D721Med (cell line): Measurements from ENCODE around the gene KCNN3.

Source experiments
- DNase-seq: peaks from one replicate; pipeline ENCODE4 v3.0.0; 2011; ENCODE audit warnings: low spot score; ENCODE audit not compliant: insufficient read length
- FAIRE-seq: peaks from 2 replicates; lab custom pipeline; 2011; peaks lifted over from hg19 to GRCh38; lab: Jason Lieb, UNC
- TF ChIP-seq, protein P1 (sequence below): IDR thresholded peaks from 2 replicates; pipeline ENCODE4 v1.5.1; 2012; ENCODE audit warnings: mild to moderate bottlenecking, control low read depth; ENCODE audit not compliant: insufficient read depth; ENCODE audit errors: missing control alignments

The KCNN3 gene

DNA sequence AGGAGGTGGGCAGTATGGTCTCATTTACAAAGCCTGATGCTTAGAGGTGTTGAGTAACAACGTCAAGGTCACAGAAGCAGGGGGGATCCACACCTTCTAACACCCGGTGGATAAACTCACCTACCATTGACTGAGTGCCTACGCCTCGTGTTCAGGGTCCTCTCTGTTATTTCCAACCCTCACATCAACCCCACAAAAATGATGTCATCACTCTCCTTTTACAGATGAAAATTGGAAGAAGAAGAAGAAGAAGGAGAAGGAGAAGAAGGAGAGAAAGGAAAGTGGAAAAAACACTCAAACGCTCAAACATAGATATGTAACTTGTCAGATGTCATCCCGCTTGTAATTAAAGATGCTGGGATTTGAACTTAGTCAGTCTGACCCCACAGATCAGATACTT, 653 bp upstream of the KCNN3 start:
- no peak for FAIRE-seq
- TF ChIP-seq, protein P1, sequence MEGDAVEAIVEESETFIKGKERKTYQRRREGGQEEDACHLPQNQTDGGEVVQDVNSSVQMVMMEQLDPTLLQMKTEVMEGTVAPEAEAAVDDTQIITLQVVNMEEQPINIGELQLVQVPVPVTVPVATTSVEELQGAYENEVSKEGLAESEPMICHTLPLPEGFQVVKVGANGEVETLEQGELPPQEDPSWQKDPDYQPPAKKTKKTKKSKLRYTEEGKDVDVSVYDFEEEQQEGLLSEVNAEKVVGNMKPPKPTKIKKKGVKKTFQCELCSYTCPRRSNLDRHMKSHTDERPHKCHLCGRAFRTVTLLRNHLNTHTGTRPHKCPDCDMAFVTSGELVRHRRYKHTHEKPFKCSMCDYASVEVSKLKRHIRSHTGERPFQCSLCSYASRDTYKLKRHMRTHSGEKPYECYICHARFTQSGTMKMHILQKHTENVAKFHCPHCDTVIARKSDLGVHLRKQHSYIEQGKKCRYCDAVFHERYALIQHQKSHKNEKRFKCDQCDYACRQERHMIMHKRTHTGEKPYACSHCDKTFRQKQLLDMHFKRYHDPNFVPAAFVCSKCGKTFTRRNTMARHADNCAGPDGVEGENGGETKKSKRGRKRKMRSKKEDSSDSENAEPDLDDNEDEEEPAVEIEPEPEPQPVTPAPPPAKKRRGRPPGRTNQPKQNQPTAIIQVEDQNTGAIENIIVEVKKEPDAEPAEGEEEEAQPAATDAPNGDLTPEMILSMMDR: no peak
- DNase-seq: no peak

DNA sequence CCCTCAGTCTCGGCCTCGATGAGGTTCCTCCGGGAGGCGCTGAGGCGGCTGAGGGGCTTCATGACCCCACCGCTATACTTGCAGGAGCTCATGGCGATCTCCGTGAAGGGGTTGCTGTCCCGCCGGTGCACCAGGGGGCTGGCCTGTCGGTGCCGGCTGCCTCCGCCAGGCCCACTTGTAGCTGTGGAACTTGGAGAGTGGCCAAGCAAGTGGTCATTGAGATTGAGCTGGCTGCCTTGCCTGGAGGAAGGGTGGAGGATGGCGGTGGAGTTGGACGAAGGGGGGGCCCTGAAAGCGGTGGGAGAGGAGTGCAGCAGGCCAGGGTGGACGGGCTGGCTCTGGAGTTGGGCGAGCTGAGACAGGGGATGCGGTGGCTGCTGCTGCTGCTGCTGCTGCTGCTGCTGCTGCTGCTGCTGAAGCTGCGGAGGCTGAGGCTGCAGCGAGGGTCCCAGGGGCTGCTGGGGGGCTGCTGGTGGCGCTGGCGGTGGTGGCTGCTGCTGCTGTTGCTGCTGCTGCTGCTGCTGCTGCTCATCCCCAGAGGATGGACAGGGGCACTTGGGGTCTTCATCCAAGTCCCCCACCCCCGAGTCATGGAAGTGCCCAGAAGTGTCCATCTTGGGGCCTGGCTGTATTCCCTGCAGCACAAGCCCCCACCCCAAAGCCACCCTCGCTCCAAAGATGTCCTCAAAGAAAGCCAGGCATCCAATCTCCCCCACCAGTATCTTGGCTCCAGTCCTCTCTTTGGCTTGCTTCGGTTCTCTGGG, 548 bp downstream of the KCNN3 start:
- DNase-seq (no peak), FAIRE-seq (no peak)
- TF ChIP-seq, protein P1: no peak

DNA sequence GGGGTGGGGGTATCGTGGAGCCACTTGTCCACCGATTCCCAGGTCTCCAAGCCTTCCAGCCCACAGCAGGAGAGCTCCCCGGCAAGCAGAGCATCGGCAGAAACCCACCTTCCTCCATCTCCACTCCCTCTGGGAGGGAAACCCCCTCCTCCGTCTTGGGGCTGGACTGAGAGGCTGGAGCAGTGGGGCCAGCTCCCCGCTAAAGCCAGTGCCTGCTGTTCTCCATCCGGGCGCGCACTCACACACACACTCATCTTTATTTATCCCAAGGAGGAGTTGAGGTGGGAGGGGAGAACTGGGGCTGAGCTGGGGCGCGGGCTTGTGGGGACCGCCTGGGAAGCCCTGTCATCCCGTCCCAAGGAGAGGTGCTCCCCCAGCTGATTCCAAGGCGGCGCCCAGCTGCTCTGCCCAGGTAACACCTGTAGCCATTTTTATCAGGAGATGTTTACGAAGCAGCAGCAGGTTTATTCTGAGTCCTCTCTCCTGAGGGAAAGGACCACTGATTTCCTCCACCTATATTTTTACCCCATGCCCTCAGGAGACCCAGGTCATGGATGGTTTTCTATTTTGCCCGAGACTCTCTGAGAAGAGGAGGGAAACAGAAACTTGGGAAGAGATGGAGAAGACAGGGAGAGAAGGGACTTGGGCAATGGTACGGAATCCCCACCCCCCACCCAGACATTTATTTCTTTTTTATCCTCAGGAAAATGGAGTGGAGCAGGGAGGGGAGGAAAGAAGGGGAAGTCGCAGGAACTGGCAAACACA, 2.1 kb downstream of the KCNN3 start:
- no peak for DNase-seq

DNA sequence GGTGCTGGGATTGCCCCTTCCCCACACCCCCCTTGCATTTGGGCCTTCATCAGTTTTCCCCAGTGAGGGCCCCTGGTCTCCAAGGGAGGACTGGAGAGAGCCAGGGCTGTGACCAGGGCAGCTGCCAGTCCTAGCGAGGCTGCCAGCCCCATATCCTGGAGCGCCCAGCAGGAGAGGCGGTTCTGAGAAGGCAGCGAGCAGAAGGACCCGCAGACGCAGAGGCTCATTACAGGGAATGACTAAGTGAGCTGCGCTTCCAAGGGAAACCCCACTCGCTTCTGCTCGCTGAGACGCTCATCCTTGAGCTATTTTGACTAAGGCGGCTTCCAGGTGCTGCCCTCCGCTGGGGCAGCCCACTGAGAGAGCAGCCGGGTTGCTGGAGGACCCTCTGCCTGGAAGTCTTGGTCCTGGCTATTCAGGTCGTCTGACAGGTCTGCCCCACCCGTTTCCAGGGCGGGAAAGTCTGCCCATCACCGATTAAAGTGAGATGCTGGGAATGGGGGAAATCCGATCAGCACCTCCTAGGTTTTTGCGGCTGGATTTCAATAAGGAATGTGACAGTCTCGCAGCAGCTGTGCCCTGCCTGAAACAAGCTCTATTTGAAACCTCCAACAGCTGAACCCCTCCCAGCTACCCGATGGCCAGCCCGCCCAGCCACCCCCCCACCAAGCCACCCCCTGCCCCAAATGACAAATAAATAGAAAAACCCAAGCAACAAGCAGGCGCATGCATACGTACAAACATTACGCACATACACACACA, 2.8 kb downstream of the KCNN3 start:
- FAIRE-seq (no peak), DNase-seq (no peak)
- TF ChIP-seq, protein P1: no peak

More for the DNA sequence above, 2.1 kb downstream of the KCNN3 start:
- TF ChIP-seq, protein P1: no peak
- FAIRE-seq: no peak

- TF ChIP-seq, protein P1: no peak
- DNase-seq (no peak), FAIRE-seq (no peak)
Measured at GRCh38 chr1:154866257-154867063, 3.6 kb downstream of the KCNN3 start.

DNA sequence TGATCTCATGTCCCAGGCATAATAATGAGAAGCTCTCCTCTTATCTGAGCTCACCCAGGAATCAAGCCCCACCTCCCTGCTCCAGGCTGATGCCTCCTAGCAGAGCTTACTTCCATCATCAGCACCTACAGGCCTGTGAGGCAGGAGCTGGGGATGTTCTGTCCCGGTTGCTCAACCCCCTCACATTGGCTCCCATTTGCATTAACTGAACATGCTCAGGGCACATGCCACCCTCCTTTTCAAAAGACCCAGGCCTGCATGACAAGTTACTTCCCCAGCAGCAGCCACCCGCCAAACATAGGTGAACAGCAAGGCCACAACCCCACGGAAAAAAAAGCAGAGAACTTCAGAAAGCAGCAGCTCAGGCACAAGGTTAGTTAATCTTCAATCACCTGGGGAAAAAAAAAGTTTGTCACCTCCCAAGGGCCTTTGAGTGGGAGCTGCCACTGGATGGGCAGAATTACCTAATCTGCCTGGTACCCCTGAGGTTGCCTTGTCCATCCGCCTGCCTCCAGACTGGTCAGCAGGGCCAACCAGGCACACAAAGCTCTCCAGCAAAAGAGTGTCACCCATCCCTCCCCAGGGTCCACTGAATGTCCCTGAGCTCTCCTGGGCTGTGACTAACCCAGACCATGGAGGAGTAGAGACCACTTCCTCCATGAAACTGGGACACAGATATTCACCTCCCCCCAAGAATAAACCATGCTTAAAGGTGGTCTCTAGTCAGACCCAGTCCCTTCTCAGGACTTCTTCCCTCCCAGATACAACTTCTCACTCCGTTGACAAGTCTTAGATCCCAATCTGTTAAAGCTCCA, 4.4 kb downstream of the KCNN3 start:
- TF ChIP-seq, protein P1: no peak
- DNase-seq: no peak
- no peak for FAIRE-seq
